GM18505 (cell line): ENCODE data around the gene TAC4.

Experiments
- ATAC-seq: cut with Tn5 transposase; IDR thresholded peaks from one replicate; pipeline ENCODE4 v1.9.1; 2021; ENCODE audit not compliant: unreplicated experiment
- POLR2A ChIP-seq: IDR thresholded peaks from 4 replicates; pipeline ENCODE4 v1.6.1; 2011; ENCODE audit warnings: borderline replicate concordance; ENCODE audit not compliant: insufficient read depth, insufficient read length; ENCODE audit errors: extremely low read depth

Gene TAC4

GRCh38 chr17:49795372-49795771 lies 52.5 kb downstream of the TAC4 start:
- no peak for ATAC-seq
- no peak for TF ChIP-seq POLR2A

GRCh38 chr17:49793309-49793708 lies 54.6 kb downstream of the TAC4 start:
- TF ChIP-seq POLR2A, result no peak
- ATAC-seq, result no peak

- no peak for ATAC-seq
- no peak for TF ChIP-seq POLR2A
These were observed 58.7 kb downstream of the TAC4 start for GRCh38 chr17:49789243-49789578.

GRCh38 chr17:49788478-49789242 lies 59.2 kb downstream of the TAC4 start, which contains the start of gene KAT7:
Gene KAT7 (plus strand): TSS chr17:49788681. CDS start chr17:49788835, 154 bp downstream.
- ATAC-seq, result peak; percentile 86

More at GRCh38 chr17:49788478-49789242, 59.2 kb downstream of the TAC4 start, which contains the start of gene KAT7:
- peak; percentile 94 for TF ChIP-seq POLR2A
